ENCODE results near the gene RERE.

The RERE gene

GRCh38 chr1:8598783-8599182 lies 218.7 kb downstream of the RERE start:
- Histone ChIP-seq H3K36me3 (ENCODE audit: insufficient read depth, low read length) (no peaks in the 10 kb centered on the region), H3K4me1 (ENCODE audit: insufficient read depth, low read length) (no peaks in the 10 kb centered on the region; the same call in 1 of the 2 replicates), H3K9me3 (ENCODE audit: insufficient read depth, low read length, severe bottlenecking) (no peaks in the 10 kb centered on the region), H2AFZ (ENCODE audit: low read depth, low read length) (no peak overlapping the region), H3K9ac (ENCODE audit: low read depth, low read length) (no peak overlapping the region), H4K20me1 (ENCODE audit: insufficient read depth, low read length) (peaks cover 8% of the 10 kb centered on the region; the same call in 1 of the 2 replicates), H3K4me3 (ENCODE audit: low read depth in 1 of 2, low read length in 2 of 2) (no peak overlapping the region), H3K27ac (ENCODE audit: low read length) (no peak overlapping the region), H3K4me2 (ENCODE audit: insufficient read depth, low read length) (no peak overlapping the region), H3K27me3 (ENCODE audit: insufficient read depth, low read length, poor library complexity) (no peaks in the 10 kb centered on the region), H3K79me2 (ENCODE audit: insufficient read depth, low read length) (no peaks in the 10 kb centered on the region)
- ATAC-seq (ENCODE audit: insufficient read depth, low read depth) (no peak), DNase-seq (no peak)
- TF ChIP-seq, protein P1, sequence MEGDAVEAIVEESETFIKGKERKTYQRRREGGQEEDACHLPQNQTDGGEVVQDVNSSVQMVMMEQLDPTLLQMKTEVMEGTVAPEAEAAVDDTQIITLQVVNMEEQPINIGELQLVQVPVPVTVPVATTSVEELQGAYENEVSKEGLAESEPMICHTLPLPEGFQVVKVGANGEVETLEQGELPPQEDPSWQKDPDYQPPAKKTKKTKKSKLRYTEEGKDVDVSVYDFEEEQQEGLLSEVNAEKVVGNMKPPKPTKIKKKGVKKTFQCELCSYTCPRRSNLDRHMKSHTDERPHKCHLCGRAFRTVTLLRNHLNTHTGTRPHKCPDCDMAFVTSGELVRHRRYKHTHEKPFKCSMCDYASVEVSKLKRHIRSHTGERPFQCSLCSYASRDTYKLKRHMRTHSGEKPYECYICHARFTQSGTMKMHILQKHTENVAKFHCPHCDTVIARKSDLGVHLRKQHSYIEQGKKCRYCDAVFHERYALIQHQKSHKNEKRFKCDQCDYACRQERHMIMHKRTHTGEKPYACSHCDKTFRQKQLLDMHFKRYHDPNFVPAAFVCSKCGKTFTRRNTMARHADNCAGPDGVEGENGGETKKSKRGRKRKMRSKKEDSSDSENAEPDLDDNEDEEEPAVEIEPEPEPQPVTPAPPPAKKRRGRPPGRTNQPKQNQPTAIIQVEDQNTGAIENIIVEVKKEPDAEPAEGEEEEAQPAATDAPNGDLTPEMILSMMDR (IDR thresholded peaks at IDR 0.05; ENCODE audit: borderline replicate concordance, extremely low read depth, low read length, poor library complexity, severe bottlenecking), result no peak
- TF ChIP-seq EZH2 (IDR thresholded peaks at IDR 0.05; ENCODE audit: borderline replicate concordance, low read depth, low read length, severe bottlenecking), result no peak

- Histone ChIP-seq H3K4me3 (ENCODE audit: low read depth in 1 of 2, low read length in 2 of 2) (no peak overlapping the region), H3K27me3 (ENCODE audit: insufficient read depth, low read length, poor library complexity) (no peaks in the 10 kb centered on the region), H4K20me1 (ENCODE audit: insufficient read depth, low read length) (peaks cover 8% of the 10 kb centered on the region; the same call in 1 of the 2 replicates), H3K4me1 (ENCODE audit: insufficient read depth, low read length) (no peaks in the 10 kb centered on the region; the same call in 1 of the 2 replicates), H3K4me2 (ENCODE audit: insufficient read depth, low read length) (no peak overlapping the region), H3K9me3 (ENCODE audit: insufficient read depth, low read length, severe bottlenecking) (no peaks in the 10 kb centered on the region), H3K27ac (ENCODE audit: low read length) (no peak overlapping the region), H2AFZ (ENCODE audit: low read depth, low read length) (no peak overlapping the region), H3K79me2 (ENCODE audit: insufficient read depth, low read length) (no peaks in the 10 kb centered on the region), H3K9ac (ENCODE audit: low read depth, low read length) (no peak overlapping the region), H3K36me3 (ENCODE audit: insufficient read depth, low read length) (no peaks in the 10 kb centered on the region)
- ATAC-seq (ENCODE audit: insufficient read depth, low read depth) (no peak), DNase-seq (no peak)
- TF ChIP-seq, protein P1 (IDR thresholded peaks at IDR 0.05; ENCODE audit: borderline replicate concordance, extremely low read depth, low read length, poor library complexity, severe bottlenecking), result no peak
- TF ChIP-seq EZH2 (IDR thresholded peaks at IDR 0.05; ENCODE audit: borderline replicate concordance, low read depth, low read length, severe bottlenecking), result no peak
Measured at GRCh38 chr1:8598060-8598724, 219.2 kb downstream of the RERE start.

- Histone ChIP-seq H3K4me1 (ENCODE audit: insufficient read depth, low read length) (no peaks in the 10 kb centered on the region), H3K4me3 (ENCODE audit: low read depth in 1 of 2, low read length in 2 of 2) (no peak overlapping the region), H3K9me3 (ENCODE audit: insufficient read depth, low read length, severe bottlenecking) (no peaks in the 10 kb centered on the region), H3K27me3 (ENCODE audit: insufficient read depth, low read length, poor library complexity) (no peaks in the 10 kb centered on the region), H3K4me2 (ENCODE audit: insufficient read depth, low read length) (no peak overlapping the region), H3K9ac (ENCODE audit: low read depth, low read length) (no peak overlapping the region), H4K20me1 (ENCODE audit: insufficient read depth, low read length) (peaks cover 8% of the 10 kb centered on the region), H3K79me2 (ENCODE audit: insufficient read depth, low read length) (no peaks in the 10 kb centered on the region), H2AFZ (ENCODE audit: low read depth, low read length) (no peak overlapping the region), H3K36me3 (ENCODE audit: insufficient read depth, low read length) (no peaks in the 10 kb centered on the region), H3K27ac (ENCODE audit: low read length) (no peak overlapping the region)
- TF ChIP-seq, protein P1 (IDR thresholded peaks at IDR 0.05; ENCODE audit: borderline replicate concordance, extremely low read depth, low read length, poor library complexity, severe bottlenecking), result no peak
- TF ChIP-seq EZH2 (IDR thresholded peaks at IDR 0.05; ENCODE audit: borderline replicate concordance, low read depth, low read length, severe bottlenecking), result no peak
- ATAC-seq (ENCODE audit: insufficient read depth, low read depth), result no peak
- no peak for DNase-seq
Measured at GRCh38 chr1:8597455-8597854, 220.0 kb downstream of the RERE start.
